Measurements from ENCODE around the gene CRHBP. TPM values are rescaled to one million over a fixed set of nuclear protein-coding genes. Genes with fewer than 3 reads are reported as not detected.
"Not testable (repeated sequence)": the region's sequence is repeated elsewhere in the genome, so short reads cannot be mapped to it uniquely, and the experiment has no call there.

Gene CRHBP
- 0.25 TPM for polyA plus RNA-seq (2013, experiment 1 of 2; ENCODE audit: insufficient read length)
- not detected for polyA plus RNA-seq (2013, experiment 2 of 2; ENCODE audit: insufficient read length)

- DNase-seq: no peak
Observed at GRCh38 chr5:76952795-76953536, at the start of gene CRHBP. TSS of gene CRHBP (plus strand) at chr5:76953045. CDS start at chr5:76953135, 90 bp downstream.

GRCh38 chr5:76908166-76908565 lies 44.7 kb upstream of the CRHBP start:
- no peak for DNase-seq

- not testable (repeated sequence) for DNase-seq
Observed at GRCh38 chr5:76910344-76910933, 42.4 kb upstream of the CRHBP start.

GRCh38 chr5:76914671-76915070 lies 38.2 kb upstream of the CRHBP start:
- DNase-seq: not testable (repeated sequence)

- no peak for DNase-seq
Observed at GRCh38 chr5:76918539-76918938, 34.3 kb upstream of the CRHBP start.

- no peak for DNase-seq
Observed at GRCh38 chr5:76920491-76920890, 32.4 kb upstream of the CRHBP start.

- DNase-seq: peak; percentile 27
Observed at GRCh38 chr5:76926329-76927105, 26.3 kb upstream of the CRHBP start.

GRCh38 chr5:76927961-76928360 lies 24.9 kb upstream of the CRHBP start:
- DNase-seq: no peak

- DNase-seq: no peak
Observed at GRCh38 chr5:76930083-76930482, 22.8 kb upstream of the CRHBP start.

- DNase-seq: no peak
Observed at GRCh38 chr5:76938177-76938576, 14.7 kb upstream of the CRHBP start.

GRCh38 chr5:76941000-76941399 lies 11.8 kb upstream of the CRHBP start:
- peak; percentile 4 for DNase-seq

- peak; percentile 12 for DNase-seq
Observed at GRCh38 chr5:76941442-76941841, 11.4 kb upstream of the CRHBP start.

- DNase-seq: peak; percentile 91
Observed at GRCh38 chr5:76942581-76942980, 10.3 kb upstream of the CRHBP start.

- peak; percentile 55 for DNase-seq
Observed at GRCh38 chr5:76943006-76943405, 9.8 kb upstream of the CRHBP start.

- no peak for DNase-seq
Observed at GRCh38 chr5:76944638-76945037, 8.2 kb upstream of the CRHBP start.

- DNase-seq: not testable (repeated sequence)
Observed at GRCh38 chr5:76945238-76945637, 7.6 kb upstream of the CRHBP start.

- DNase-seq: no peak
Observed at GRCh38 chr5:76946090-76946489, 6.8 kb upstream of the CRHBP start.

GRCh38 chr5:76947082-76947503 lies 5.8 kb upstream of the CRHBP start:
- DNase-seq: no peak

GRCh38 chr5:76953551-76954382 lies 922 bp downstream of the CRHBP start:
- DNase-seq: peak; percentile 5

GRCh38 chr5:76954383-76954763 lies 1.5 kb downstream of the CRHBP start:
- DNase-seq: no peak

GRCh38 chr5:76956033-76956432 lies 3.2 kb downstream of the CRHBP start:
- DNase-seq: no peak

Data from fibroblast of skin of back (primary cell).